HAP-1 (cell line): ENCODE measurements around the gene ADCY5.

Experiments
- DNase-seq, 2 experiments: peaks; one replicate each; pipeline ENCODE4 v3.0.0-alpha.2; 2016 to 2020; ENCODE audit warnings: low spot score in 2 of 2
- H3K27me3 ChIP-seq: fragments of 250-450 bp; sonication (Bioruptor Pico); 2 replicates; pipeline ENCODE4 v1.5.1; 2020; ENCODE audit warnings: low read depth, mild to moderate bottlenecking, moderate library complexity
- H3K36me3 ChIP-seq: fragments of 250-450 bp; sonication (Bioruptor Pico); replicated peaks from 2 replicates; pipeline ENCODE4 v1.5.1; 2020; ENCODE audit warnings: mild to moderate bottlenecking
- H3K4me1 ChIP-seq: fragments of 250-450 bp; sonication (Bioruptor Pico); 2 replicates; pipeline ENCODE4 v1.5.1; 2020; ENCODE audit warnings: mild to moderate bottlenecking
- H3K4me3 ChIP-seq: fragments of 250-450 bp; sonication (Bioruptor Pico); 2 replicates; pipeline ENCODE4 v1.5.1; 2020; ENCODE audit warnings: mild to moderate bottlenecking, moderate library complexity
- H3K9me3 ChIP-seq: fragments of 250-450 bp; sonication (Bioruptor Pico); 2 replicates; pipeline ENCODE4 v1.5.1; 2020; ENCODE audit warnings: mild to moderate bottlenecking, moderate library complexity
- in situ Hi-C: fragments of 300-500 bp; cut with MboI; formaldehyde crosslinking; loops from 3 replicates; pipeline ENCODE4 v1.14.3; 2020; ENCODE audit warnings: low sequenced_read_pairs, inconsistent platforms, mixed read lengths

The ADCY5 gene

DNA sequence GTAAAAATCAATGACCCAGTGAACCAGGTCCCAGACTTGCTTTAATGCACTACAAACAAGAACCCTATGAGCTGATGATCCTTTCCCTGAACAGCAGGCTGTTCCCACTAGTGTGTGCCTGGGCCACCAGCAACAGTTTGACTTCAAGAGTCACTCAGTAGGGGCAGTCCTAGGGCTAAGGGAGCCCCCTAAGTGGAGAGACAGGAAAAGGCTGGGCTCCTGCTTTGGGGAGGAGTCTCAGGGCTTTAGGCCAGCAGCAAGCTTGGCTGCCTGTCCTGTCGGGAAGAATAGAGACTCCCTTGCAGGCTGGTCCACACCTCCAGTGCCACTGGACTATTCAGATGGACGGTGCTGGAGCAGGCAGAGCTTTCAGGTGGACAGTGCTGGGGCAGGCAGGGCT, 29.4 kb upstream of the ADCY5 start:
- H3K9me3 ChIP-seq: no peaks in the 10 kb centered on the region
- DNase-seq: no peak
- no peaks in the 10 kb centered on the region for H3K4me1 ChIP-seq
- no peaks in the 10 kb centered on the region for H3K36me3 ChIP-seq
- H3K4me3 ChIP-seq: no peak overlapping the region
- H3K27me3 ChIP-seq: no peaks in the 10 kb centered on the region; the same call in 1 of the 2 replicates
- in situ Hi-C loops: no loop called here

DNA sequence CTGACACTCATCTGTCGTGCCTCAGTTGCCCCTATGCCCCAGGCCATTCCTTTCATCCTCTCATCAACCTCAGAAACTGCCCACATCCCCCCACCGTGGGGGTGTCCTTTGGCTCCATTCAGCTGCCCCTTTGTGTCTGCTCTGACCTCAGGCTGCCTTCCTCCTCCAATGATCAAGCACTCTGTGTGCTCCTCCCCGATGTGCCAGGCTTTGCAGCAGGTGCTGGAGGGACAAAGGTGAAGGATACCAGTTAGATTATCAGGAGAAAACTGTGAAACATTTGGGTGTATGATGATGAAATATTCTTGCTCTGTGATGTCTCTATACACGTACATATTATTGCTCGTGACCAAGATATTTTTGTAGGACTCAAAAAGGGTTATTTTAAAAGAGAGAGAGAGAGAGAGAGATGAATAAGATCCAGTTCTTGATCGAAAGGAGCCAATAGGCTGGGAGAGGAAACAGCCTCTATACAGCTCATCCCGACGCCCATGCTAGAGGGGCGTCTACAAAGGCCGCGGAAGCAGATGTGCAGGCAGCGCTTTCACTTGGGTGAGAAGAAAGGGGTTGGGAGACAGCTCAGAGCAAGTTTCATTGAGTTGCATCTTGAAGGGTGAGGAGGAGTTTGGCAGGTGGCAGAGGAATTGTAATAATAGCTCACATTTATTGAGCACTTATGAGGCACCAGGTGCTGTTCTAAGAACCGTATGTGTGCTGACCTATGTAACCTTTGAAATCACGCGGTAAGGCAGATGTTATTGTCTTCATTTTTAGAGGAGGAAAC, 28.3 kb upstream of the ADCY5 start:
- in situ Hi-C loops: no loop called here
- H3K36me3 ChIP-seq: no peaks in the 10 kb centered on the region
- no peaks in the 10 kb centered on the region for H3K9me3 ChIP-seq
- no peaks in the 10 kb centered on the region for H3K4me1 ChIP-seq
- H3K4me3 ChIP-seq: no peak overlapping the region
- no peaks in the 10 kb centered on the region; the same call in 1 of the 2 replicates for H3K27me3 ChIP-seq
- no peak for DNase-seq

DNA sequence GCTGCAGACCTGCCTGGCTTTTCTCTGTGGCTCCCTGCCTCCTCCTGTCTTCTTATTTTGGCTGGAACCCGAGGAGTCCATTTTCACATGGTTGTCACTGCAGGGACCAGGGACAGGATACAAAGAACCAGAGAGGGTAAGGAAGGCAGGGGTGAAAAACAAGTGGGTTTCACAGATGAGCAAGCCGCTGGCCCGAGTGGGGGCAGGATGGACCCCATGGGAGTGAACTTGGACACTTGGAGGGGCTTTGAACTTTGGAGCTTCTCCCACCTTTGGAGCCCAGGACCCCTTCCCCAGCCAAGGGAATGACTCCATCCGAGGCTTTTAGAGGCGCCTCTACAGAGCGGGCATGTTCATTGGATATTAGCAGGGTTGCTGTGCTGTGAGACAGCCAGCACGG, 26.9 kb upstream of the ADCY5 start:
- Histone ChIP-seq H3K4me1 (no peaks in the 10 kb centered on the region), H3K4me3 (no peak overlapping the region), H3K36me3 (no peaks in the 10 kb centered on the region), H3K27me3 (no peaks in the 10 kb centered on the region; the same call in 1 of the 2 replicates), H3K9me3 (no peaks in the 10 kb centered on the region)
- in situ Hi-C loops: no loop called here
- no peak for DNase-seq

DNA sequence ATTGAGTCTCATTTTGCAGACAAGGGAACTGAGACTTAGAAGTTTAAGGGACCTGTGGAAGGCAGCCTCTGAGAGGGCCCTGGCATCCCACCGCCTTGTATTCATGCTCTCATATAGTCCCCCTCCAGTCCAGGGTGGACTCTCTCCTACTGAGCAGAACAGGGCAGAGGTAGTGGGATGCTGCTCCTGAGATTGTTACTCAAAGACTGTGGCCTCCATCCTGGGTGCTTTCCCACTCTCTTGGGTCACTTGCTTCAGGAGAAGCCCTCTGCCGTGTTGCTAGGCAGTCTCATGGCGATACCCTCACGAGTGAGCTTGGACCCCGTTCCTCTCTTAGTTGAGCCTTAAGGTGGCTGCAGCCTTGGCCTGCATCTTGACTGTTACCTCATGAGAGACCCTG, 22.2 kb upstream of the ADCY5 start:
- H3K36me3 ChIP-seq: no peaks in the 10 kb centered on the region
- H3K9me3 ChIP-seq: no peaks in the 10 kb centered on the region
- DNase-seq: no peak
- no peaks in the 10 kb centered on the region; the same call in 1 of the 2 replicates for H3K27me3 ChIP-seq
- H3K4me3 ChIP-seq: no peak overlapping the region
- no peaks in the 10 kb centered on the region for H3K4me1 ChIP-seq
- in situ Hi-C loops: no loop called here

DNA sequence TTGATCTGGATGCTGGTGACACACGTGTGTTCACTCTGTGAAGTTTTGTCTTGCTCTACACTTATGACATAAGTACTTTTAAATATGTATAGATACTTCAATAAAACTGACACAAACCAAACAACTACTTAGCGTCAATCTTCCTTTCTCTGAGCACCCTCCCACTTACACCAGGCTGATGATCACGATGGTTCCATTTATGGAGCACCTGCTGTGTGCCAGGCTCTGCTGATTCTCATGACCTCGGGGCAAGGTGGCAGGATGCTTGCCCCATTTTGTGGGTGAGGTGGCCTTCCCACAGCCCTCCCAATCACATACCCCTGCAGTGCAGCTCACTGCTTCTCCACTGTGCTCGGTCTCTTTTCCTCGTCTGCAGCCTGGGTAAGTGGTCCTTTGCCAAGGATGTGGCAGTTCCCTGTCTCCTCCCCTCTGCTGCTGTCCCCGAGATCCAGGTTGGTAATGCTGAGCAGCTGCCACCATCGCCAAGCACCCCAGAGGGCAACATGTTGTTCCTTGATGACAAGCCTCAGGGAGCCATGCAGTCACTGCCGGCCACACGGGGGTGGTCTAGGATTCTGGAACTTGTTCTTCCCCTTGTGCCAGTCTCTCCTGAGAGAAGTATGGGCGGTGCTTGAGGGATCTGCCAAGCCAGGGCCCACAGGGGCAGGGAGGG, 20.6 kb upstream of the ADCY5 start:
- no peaks in the 10 kb centered on the region for H3K4me1 ChIP-seq
- H3K27me3 ChIP-seq: peaks cover under 1% of the 10 kb centered on the region; the same call in 1 of the 2 replicates
- no peaks in the 10 kb centered on the region for H3K36me3 ChIP-seq
- no peaks in the 10 kb centered on the region for H3K9me3 ChIP-seq
- no peak for DNase-seq
- H3K4me3 ChIP-seq: no peak overlapping the region
- in situ Hi-C loops: no loop called here

GRCh38 chr3:123467046-123467445, 18.2 kb upstream of the ADCY5 start:
- Histone ChIP-seq H3K4me3 (no peak overlapping the region), H3K36me3 (no peaks in the 10 kb centered on the region), H3K4me1 (no peaks in the 10 kb centered on the region), H3K9me3 (no peaks in the 10 kb centered on the region), H3K27me3 (peaks cover 3% of the 10 kb centered on the region; the same call in 1 of the 2 replicates)
- in situ Hi-C loops: no loop called here
- no peak for DNase-seq

DNA sequence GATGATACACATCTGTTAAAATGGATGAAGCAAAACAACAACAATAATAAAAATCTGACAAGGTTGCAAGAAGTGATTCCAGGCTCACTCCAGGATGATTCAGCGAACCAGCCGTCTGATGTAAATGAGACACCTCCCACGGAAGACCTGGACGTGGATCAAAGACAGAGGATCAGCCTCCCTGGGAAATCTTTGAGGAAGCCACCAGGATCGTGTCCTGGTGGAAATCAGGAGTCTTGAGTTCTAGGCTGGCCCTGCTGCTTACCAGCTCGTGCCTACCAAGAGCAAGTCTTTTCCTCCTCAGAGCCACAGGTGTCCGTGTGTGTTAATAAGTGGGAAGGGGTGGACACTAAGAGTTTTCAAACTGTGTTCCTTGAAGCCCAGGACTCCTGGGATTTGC, 15.3 kb upstream of the ADCY5 start:
- in situ Hi-C loops: no loop called here
- no peak for DNase-seq
- Histone ChIP-seq H3K9me3 (no peaks in the 10 kb centered on the region), H3K4me3 (no peak overlapping the region), H3K36me3 (no peaks in the 10 kb centered on the region), H3K27me3 (peaks cover 3% of the 10 kb centered on the region; the same call in 1 of the 2 replicates), H3K4me1 (no peaks in the 10 kb centered on the region)

DNA sequence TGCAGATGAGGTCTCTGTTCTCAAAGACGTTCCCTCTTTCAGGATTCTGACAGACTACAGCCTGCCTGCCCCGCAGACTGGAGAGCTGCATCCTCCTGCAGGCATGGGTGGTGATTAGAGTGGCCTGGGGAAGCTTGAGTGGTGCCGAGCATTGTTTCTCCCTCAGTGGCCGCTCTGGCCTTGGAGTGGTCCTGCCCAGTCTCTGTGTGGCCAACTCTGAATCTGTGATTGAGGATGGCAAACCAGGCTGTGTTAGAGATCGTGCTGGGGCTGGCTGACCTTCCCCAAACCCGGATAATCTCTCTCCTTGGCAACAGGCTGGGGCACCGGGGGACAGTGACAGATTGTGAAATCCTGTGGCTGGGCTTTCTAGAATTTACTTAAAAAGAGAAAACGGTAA, 11.0 kb upstream of the ADCY5 start:
- peaks cover 6% of the 10 kb centered on the region; the same call in 1 of the 2 replicates for H3K27me3 ChIP-seq
- DNase-seq: no peak
- no peaks in the 10 kb centered on the region for H3K36me3 ChIP-seq
- in situ Hi-C loops: no loop called here
- H3K4me1 ChIP-seq: no peaks in the 10 kb centered on the region
- no peaks in the 10 kb centered on the region for H3K9me3 ChIP-seq
- no peak overlapping the region for H3K4me3 ChIP-seq

GRCh38 chr3:123458255-123458654, 9.4 kb upstream of the ADCY5 start:
- no peaks in the 10 kb centered on the region for H3K9me3 ChIP-seq
- no peak overlapping the region for H3K4me3 ChIP-seq
- in situ Hi-C loops: no loop called here
- H3K27me3 ChIP-seq: peaks cover 7% of the 10 kb centered on the region
- no peaks in the 10 kb centered on the region for H3K36me3 ChIP-seq
- DNase-seq: no peak
- no peaks in the 10 kb centered on the region for H3K4me1 ChIP-seq

- DNase-seq: no peak
- Histone ChIP-seq H3K4me1 (no peaks in the 10 kb centered on the region), H3K27me3 (peaks cover 11% of the 10 kb centered on the region), H3K36me3 (no peaks in the 10 kb centered on the region), H3K9me3 (no peaks in the 10 kb centered on the region), H3K4me3 (no peak overlapping the region)
- in situ Hi-C loops: no loop called here
These were observed 9.0 kb upstream of the ADCY5 start for GRCh38 chr3:123457841-123458240.

DNA sequence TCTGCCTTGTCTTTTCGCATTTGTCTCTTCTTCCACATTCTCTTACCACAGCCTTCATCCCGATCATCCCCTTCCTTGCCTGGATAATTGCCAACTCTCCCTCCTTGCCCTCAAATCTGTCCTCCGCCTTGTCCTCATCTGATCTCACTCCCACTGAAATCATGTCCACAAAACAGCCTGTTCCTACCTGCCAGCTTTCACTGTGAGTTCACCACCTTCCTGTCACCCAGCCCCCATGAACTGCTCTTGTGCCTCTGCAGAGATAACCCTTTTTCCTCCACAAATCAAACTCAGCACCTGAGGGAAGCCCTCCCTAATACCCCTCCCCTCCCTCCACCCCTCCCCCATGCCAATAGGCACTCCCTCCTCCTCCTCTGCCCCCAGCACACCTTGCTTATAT, 4.8 kb upstream of the ADCY5 start:
- no peak overlapping the region for H3K4me3 ChIP-seq
- no peaks in the 10 kb centered on the region for H3K36me3 ChIP-seq
- DNase-seq: no peak
- no peaks in the 10 kb centered on the region for H3K4me1 ChIP-seq
- H3K27me3 ChIP-seq: peaks cover 18% of the 10 kb centered on the region
- in situ Hi-C loops: no loop called here
- no peaks in the 10 kb centered on the region for H3K9me3 ChIP-seq

DNA sequence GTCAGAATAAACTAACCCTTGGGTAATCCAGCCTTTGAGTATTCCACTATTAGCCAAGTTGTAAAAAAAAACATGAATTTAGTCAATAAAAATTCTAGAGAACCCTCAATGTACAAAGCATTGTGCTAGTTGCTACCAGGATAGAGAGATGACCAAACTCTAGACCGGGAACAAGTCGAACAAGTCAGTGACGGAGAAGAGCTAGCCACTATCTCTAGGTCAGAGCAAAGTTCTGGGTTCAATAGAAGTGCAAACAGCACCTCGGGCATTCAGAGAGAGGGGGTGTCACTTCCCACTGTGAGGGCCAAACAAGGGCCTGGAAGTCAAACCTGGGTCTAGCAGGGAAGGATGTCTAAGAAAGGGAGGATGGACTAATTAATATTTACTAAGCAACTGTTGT, 2.3 kb upstream of the ADCY5 start:
- Histone ChIP-seq H3K4me1 (no peaks in the 10 kb centered on the region; the same call in 1 of the 2 replicates), H3K9me3 (no peaks in the 10 kb centered on the region), H3K27me3 (peaks cover 31% of the 10 kb centered on the region), H3K4me3 (no peak overlapping the region), H3K36me3 (no peaks in the 10 kb centered on the region)
- no peak for DNase-seq
- in situ Hi-C loops: no loop called here

GRCh38 chr3:123449997-123450604, 1.2 kb upstream of the ADCY5 start:
- DNase-seq: peak in 1 of 2 experiments; percentile 35
- no peaks in the 10 kb centered on the region for H3K36me3 ChIP-seq
- H3K9me3 ChIP-seq: no peaks in the 10 kb centered on the region
- H3K4me3 ChIP-seq: peak overlapping the region; percentile 33
- peaks cover 32% of the 10 kb centered on the region for H3K27me3 ChIP-seq
- no peaks in the 10 kb centered on the region; the same call in 1 of the 2 replicates for H3K4me1 ChIP-seq
- in situ Hi-C loops: no loop called here
